GM23248 (cell line): ENCODE data around the gene TEKT3. TPM values are rescaled to one million over a fixed set of nuclear protein-coding genes. Genes with fewer than 3 reads are reported as not detected.

Source experiments
- DNase-seq: peaks from one replicate; pipeline ENCODE4 v3.0.0-alpha.2; 2015
- H2AFZ ChIP-seq: fragments of 200-600 bp; sonication (generic); 2 replicates; pipeline ENCODE4 v1.6.1; 2016; ENCODE audit warnings: antibody characterized with exemption
- H3F3A ChIP-seq: fragments of 200-600 bp; sonication (generic); 2 replicates; pipeline ENCODE4 v1.6.1; 2016; ENCODE audit warnings: mild to moderate bottlenecking, antibody characterized with exemption, mixed run types; ENCODE audit not compliant: insufficient read depth
- H3K27ac ChIP-seq: fragments of 200-600 bp; sonication (generic); 2 replicates; pipeline ENCODE4 v1.5.1; 2016; ENCODE audit warnings: mild to moderate bottlenecking
- H3K27me3 ChIP-seq: fragments of 200-600 bp; sonication (generic); replicated peaks from 2 replicates; pipeline ENCODE4 v1.6.1; 2016; ENCODE audit warnings: mild to moderate bottlenecking; ENCODE audit not compliant: insufficient read depth
- H3K36me3 ChIP-seq: fragments of 200-600 bp; sonication (generic); 2 replicates; pipeline ENCODE4 v1.6.1; 2016; ENCODE audit warnings: low read depth, mild to moderate bottlenecking
- H3K4me1 ChIP-seq: fragments of 200-600 bp; sonication (generic); 2 replicates; pipeline ENCODE4 v1.6.1; 2016; ENCODE audit warnings: mild to moderate bottlenecking; ENCODE audit not compliant: insufficient read depth
- H3K4me2 ChIP-seq: fragments of 200-600 bp; sonication (generic); one replicate; pipeline ENCODE4 v1.6.1; 2016; ENCODE audit warnings: mild to moderate bottlenecking; ENCODE audit not compliant: unreplicated experiment
- H3K4me3 ChIP-seq: fragments of 200-600 bp; sonication (generic); 2 replicates; pipeline ENCODE4 v1.5.1; 2016; ENCODE audit warnings: mild to moderate bottlenecking
- H3K79me2 ChIP-seq: fragments of 200-600 bp; sonication (generic); 2 replicates; pipeline ENCODE4 v1.6.1; 2016; ENCODE audit warnings: mild to moderate bottlenecking; ENCODE audit not compliant: insufficient read depth
- H3K9ac ChIP-seq: fragments of 200-600 bp; sonication (generic); 2 replicates; pipeline ENCODE4 v1.6.1; 2016; ENCODE audit warnings: mild to moderate bottlenecking
- H3K9me2 ChIP-seq: fragments of 200-600 bp; sonication (generic); 2 replicates; pipeline ENCODE4 v1.6.1; 2016; ENCODE audit warnings: mixed run types, mild to moderate bottlenecking, moderate library complexity; ENCODE audit not compliant: insufficient read depth
- H3K9me3 ChIP-seq: fragments of 200-600 bp; sonication (generic); one replicate; pipeline ENCODE4 v1.6.1; 2017; ENCODE audit warnings: low read depth
- H4K20me1 ChIP-seq: fragments of 200-600 bp; sonication (generic); 2 replicates; pipeline ENCODE4 v1.6.0; 2016; ENCODE audit not compliant: insufficient read depth
- EZH2 ChIP-seq: fragments of 200-600 bp; sonication (generic); IDR thresholded peaks from 2 replicates; pipeline ENCODE4 v1.6.1; 2018; ENCODE audit warnings: antibody characterized with exemption, mild to moderate bottlenecking; ENCODE audit not compliant: insufficient read depth, poor library complexity, severe bottlenecking
- EZH2phosphoT487 ChIP-seq: fragments of 200-600 bp; sonication (generic); IDR thresholded peaks from 2 replicates; pipeline ENCODE4 v1.6.1; 2018; ENCODE audit warnings: antibody characterized with exemption, moderate library complexity, mild to moderate bottlenecking, low read depth; ENCODE audit not compliant: insufficient read depth
- WGBS, 2 experiments: methylation state at CpG; one replicate each; pipeline ENCODE4 v1.1.6; 2015 to 2017; ENCODE audit warnings: low lambda C conversion rate in 2 of 2, low coverage in 1 of 2; ENCODE audit errors: missing lambda C conversion rate in 2 of 2; 5-methylcytosine and 5-hydroxymethylcytosine counted together
- in situ Hi-C: fragments of 300-500 bp; cut with MboI; formaldehyde crosslinking; loops from 2 replicates; pipeline ENCODE4 v1.15.0; 2020
- polyA plus RNA-seq: library from polyadenylated mRNA; unstranded; fragments of >200 nt; fragmentation: Nextera tagmentation; extraction: Ambion mirVana; gene quantifications from 2 replicates; pipeline ENCODE4 v1.2.1, GENCODE V29; 2016
- total RNA-seq: library from RNA; depleted of rRNA; stranded (reverse); fragments of >200 nt; shearing (Covaris generic); gene quantifications from 2 replicates; pipeline ENCODE4 v1.2.3, GENCODE V29; 2014

Gene TEKT3
- total and polyA plus RNA-seq, 2 experiments from 2014 or later: not detected

- no peak for TF ChIP-seq EZH2
- TF ChIP-seq EZH2phosphoT487: no peak
- Histone ChIP-seq H3K79me2 (no peaks in the 10 kb centered on the region), H3K9me2 (no peaks in the 10 kb centered on the region), H3K27me3 (peaks cover 3% of the 10 kb centered on the region; the same call in 1 of the 2 replicates), H3K36me3 (no peaks in the 10 kb centered on the region), H3K9me3 (no peaks in the 10 kb centered on the region), H3K9ac (no peak overlapping the region), H3K4me1 (peaks cover 28% of the 10 kb centered on the region), H3F3A (peaks cover 14% of the 10 kb centered on the region; the same call in 1 of the 2 replicates), H3K27ac (no peak overlapping the region), H3K4me3 (no peak overlapping the region), H2AFZ (no peak overlapping the region), H3K4me2 (no peak overlapping the region), H4K20me1 (no peaks in the 10 kb centered on the region)
- WGBS, 2 experiments: 47 to 51% methylated on average over 12 to 13 of the region's 13 CpGs
- in situ Hi-C loops: no loop called here
- DNase-seq: no peak
These were observed 4.7 kb upstream of the TEKT3 start for GRCh38 chr17:15346066-15346595.

- H3F3A ChIP-seq: peaks cover 14% of the 10 kb centered on the region; the same call in 1 of the 2 replicates
- no peaks in the 10 kb centered on the region for H3K9me2 ChIP-seq
- 23 to 28% methylated on average over 4 of the region's 4 CpGs for WGBS, 2 experiments
- H3K4me3 ChIP-seq: no peak overlapping the region
- no peak overlapping the region for H2AFZ ChIP-seq
- H3K9ac ChIP-seq: no peak overlapping the region
- H3K27me3 ChIP-seq: peaks cover 10% of the 10 kb centered on the region; the same call in 1 of the 2 replicates
- TF ChIP-seq EZH2 (no peak), EZH2phosphoT487 (no peak)
- H3K79me2 ChIP-seq: no peaks in the 10 kb centered on the region
- H4K20me1 ChIP-seq: no peaks in the 10 kb centered on the region
- peak; percentile 86 for DNase-seq
- no peak overlapping the region for H3K27ac ChIP-seq
- H3K9me3 ChIP-seq: no peaks in the 10 kb centered on the region
- in situ Hi-C loops: no loop called here
- peaks cover 24% of the 10 kb centered on the region for H3K4me1 ChIP-seq
- no peaks in the 10 kb centered on the region for H3K36me3 ChIP-seq
- H3K4me2 ChIP-seq: no peak overlapping the region
These were observed 2.4 kb upstream of the TEKT3 start for GRCh38 chr17:15343749-15344148.

GRCh38 chr17:15342460-15342859 is 1.1 kb upstream of the TEKT3 start:
- Histone ChIP-seq H4K20me1 (no peaks in the 10 kb centered on the region), H3K27ac (no peak overlapping the region), H3K9me2 (no peaks in the 10 kb centered on the region), H3K4me1 (peaks cover 17% of the 10 kb centered on the region), H3F3A (peaks cover 10% of the 10 kb centered on the region; the same call in 1 of the 2 replicates), H3K4me2 (no peak overlapping the region), H3K36me3 (no peaks in the 10 kb centered on the region), H3K4me3 (no peak overlapping the region), H2AFZ (no peak overlapping the region), H3K9me3 (no peaks in the 10 kb centered on the region), H3K79me2 (no peaks in the 10 kb centered on the region), H3K9ac (no peak overlapping the region), H3K27me3 (peaks cover 10% of the 10 kb centered on the region; the same call in 1 of the 2 replicates)
- 32 to 37% methylated on average over 7 of the region's 7 CpGs for WGBS, 2 experiments
- no peak for TF ChIP-seq EZH2phosphoT487
- no peak for TF ChIP-seq EZH2
- DNase-seq: peak; percentile 43
- in situ Hi-C loops: no loop called here

- Histone ChIP-seq H3K79me2 (no peaks in the 10 kb centered on the region), H3K27me3 (peaks cover 10% of the 10 kb centered on the region; the same call in 1 of the 2 replicates), H3K36me3 (no peaks in the 10 kb centered on the region), H3K9me3 (no peaks in the 10 kb centered on the region), H3K27ac (no peak overlapping the region), H3K4me1 (peaks cover 17% of the 10 kb centered on the region), H4K20me1 (no peaks in the 10 kb centered on the region), H3K4me2 (no peak overlapping the region), H2AFZ (no peak overlapping the region), H3K9ac (no peak overlapping the region), H3F3A (peaks cover 10% of the 10 kb centered on the region; the same call in 1 of the 2 replicates), H3K4me3 (peak overlapping the region; percentile 56), H3K9me2 (no peaks in the 10 kb centered on the region)
- 57 to 59% methylated on average over 3 of the region's 3 CpGs for WGBS, 2 experiments
- in situ Hi-C loops: no loop called here
- no peak for TF ChIP-seq EZH2
- no peak for TF ChIP-seq EZH2phosphoT487
- no peak for DNase-seq
These were observed 569 bp upstream of the TEKT3 start for GRCh38 chr17:15341966-15342365.
